CD14-positive monocyte (primary cell): ENCODE results near the gene OR8G1. TPM values are rescaled to one million over a fixed set of nuclear protein-coding genes. Genes with fewer than 3 reads are reported as not detected.

ENCODE experiments used
- DNase-seq, 3 donors: peaks; one replicate each; pipeline ENCODE4 v3.0.0-alpha.2; 2011 to 2022
- H2AFZ ChIP-seq: 2 replicates; pipeline ENCODE4 v1.6.0; 2012; ENCODE audit warnings: mild to moderate bottlenecking, low read depth, low read length, inconsistent platforms; ENCODE audit not compliant: insufficient read depth, poor library complexity, severe bottlenecking
- H3K27ac ChIP-seq, 2 donors: 1 replicate in 1 of 2; 2 replicates in 1 of 2; pipeline ENCODE4 v1.5.1; 2012 to 2013; ENCODE audit warnings: low read length in 2 of 2, control low read depth in 1 of 2, inconsistent platforms in 1 of 2, low read depth in 1 of 2, mild to moderate bottlenecking in 1 of 2
- H3K27me3 ChIP-seq, 2 donors: one replicate each; pipeline versions ENCODE4 v1.6.0 to v1.6.1; 2011 to 2013; ENCODE audit warnings: low read length in 2 of 2; ENCODE audit not compliant: control insufficient read depth in 2 of 2, insufficient read depth in 2 of 2
- H3K36me3 ChIP-seq, 2 donors: replicated peaks in 1 of 2; 1 replicate in 1 of 2; 2 replicates in 1 of 2; pipeline versions ENCODE4 v1.5.1 to v1.6.1; 2012 to 2013; ENCODE audit warnings: low read length in 2 of 2, control low read depth in 1 of 2, inconsistent platforms in 1 of 2, mild to moderate bottlenecking in 1 of 2; ENCODE audit not compliant: insufficient read depth in 2 of 2, control insufficient read depth in 1 of 2
- H3K4me1 ChIP-seq, 2 donors: 1 replicate in 1 of 2; 2 replicates in 1 of 2; pipeline versions ENCODE4 v1.5.1 to v1.6.1; 2012 to 2013; ENCODE audit warnings: low read length in 2 of 2, control low read depth in 1 of 2, inconsistent platforms in 1 of 2, mild to moderate bottlenecking in 1 of 2, moderate library complexity in 1 of 2; ENCODE audit not compliant: insufficient read depth in 2 of 2, control insufficient read depth in 1 of 2
- H3K4me2 ChIP-seq: replicated peaks from 2 replicates; pipeline ENCODE3; 2012; ENCODE audit warnings: low read length, moderate library complexity, mild to moderate bottlenecking; ENCODE audit not compliant: poor library complexity, severe bottlenecking; ENCODE audit errors: extremely low read depth
- H3K4me3 ChIP-seq, 3 experiments: fragments of 200-600 bp in 1 of 3; sonication (generic) in 1 of 3; replicated peaks in 1 of 3; 1 replicate in 2 of 3; 2 replicates in 1 of 3; pipeline ENCODE4 v1.5.1; 2011 to 2013; ENCODE audit warnings: low read length in 3 of 3, mild to moderate bottlenecking in 3 of 3, control low read depth in 2 of 3, low read depth in 2 of 3, inconsistent platforms in 1 of 3, moderate library complexity in 1 of 3
- H3K79me2 ChIP-seq: 2 replicates; pipeline ENCODE4 v1.6.0; 2012; ENCODE audit warnings: mild to moderate bottlenecking, control low read depth, inconsistent platforms, low read length, moderate library complexity; ENCODE audit not compliant: insufficient read depth
- H3K9ac ChIP-seq: 2 replicates; pipeline ENCODE4 v1.6.0; 2017; ENCODE audit warnings: low read length, mild to moderate bottlenecking; ENCODE audit not compliant: insufficient read depth, poor library complexity, severe bottlenecking
- H3K9me3 ChIP-seq, 2 donors: replicated peaks in 1 of 2; 1 replicate in 1 of 2; 2 replicates in 1 of 2; pipeline versions ENCODE4 v1.5.1 to v1.6.1; 2012 to 2013; ENCODE audit warnings: low read length in 2 of 2, control low read depth in 1 of 2; ENCODE audit not compliant: control insufficient read depth in 1 of 2, insufficient read depth in 1 of 2
- H4K20me1 ChIP-seq: 2 replicates; pipeline ENCODE4 v1.6.0; 2012; ENCODE audit warnings: mild to moderate bottlenecking, low read length, control low read depth, moderate library complexity; ENCODE audit not compliant: insufficient read depth
- H3K27ac Mint-ChIP-seq, 7 donors: one replicate each; pipeline ENCODE4 v1.8.0; 2020; ENCODE audit warnings: mild to moderate bottlenecking in 7 of 7, mixed read lengths in 7 of 7, moderate library complexity in 6 of 7, inconsistent platforms in 2 of 7
- H3K27me3 Mint-ChIP-seq, 3 donors: one replicate each; pipeline ENCODE4 v1.8.0; 2021 to 2022; ENCODE audit warnings: low read depth in 3 of 3, mild to moderate bottlenecking in 3 of 3, mixed read lengths in 3 of 3, moderate library complexity in 3 of 3, inconsistent platforms in 1 of 3
- H3K36me3 Mint-ChIP-seq, 2 donors: one replicate each; pipeline ENCODE4 v1.8.0; 2020; ENCODE audit warnings: mixed read lengths in 2 of 2, inconsistent platforms in 1 of 2, mild to moderate bottlenecking in 1 of 2
- H3K4me1 Mint-ChIP-seq: one replicate; pipeline ENCODE4 v1.8.0; 2020; ENCODE audit warnings: mild to moderate bottlenecking, mixed read lengths
- H3K4me3 Mint-ChIP-seq, 2 donors: one replicate each; pipeline ENCODE4 v1.8.0; 2020; ENCODE audit warnings: mild to moderate bottlenecking in 2 of 2, mixed read lengths in 2 of 2, moderate library complexity in 1 of 2
- H3K9me3 Mint-ChIP-seq, 7 donors: one replicate each; pipeline ENCODE4 v1.8.0; 2020 to 2022; ENCODE audit warnings: mixed read lengths in 7 of 7, mild to moderate bottlenecking in 6 of 7, moderate library complexity in 6 of 7, inconsistent platforms in 2 of 7
- WGBS: methylation state at CpG from one replicate; pipeline ENCODE4 v1.1.5; 2013; ENCODE audit warnings: missing lambda C conversion rate; ENCODE audit not compliant: insufficient coverage; 5-methylcytosine and 5-hydroxymethylcytosine counted together
- intact Hi-C, 2 donors: fragments of 100-400 bp; cut with micrococcal nuclease; formaldehyde crosslinking; loops; one replicate each; pipeline versions ENCODE4 v1.15.0 to v1.15.1; 2023
- polyA plus RNA-seq, 3 donors: library from polyadenylated mRNA; depleted of rRNA in 1 of 3; unstranded in 2 of 3; stranded (reverse) in 1 of 3; fragments of 300-500 nt in 2 of 3; fragments of >200 nt in 1 of 3; fragmentation: Illumina TruSeq in 2 of 3; gene quantifications; 1 replicate in 2 of 3; 2 replicates in 1 of 3; pipeline ENCODE4 v1.2.3, GENCODE V29; 2012 to 2021
- TF ChIP-seq, protein P1 (sequence below): fragments of 200-600 bp; IDR thresholded peaks from one replicate; pipeline ENCODE4 v1.8.0; 2022; ENCODE audit warnings: antibody characterized with exemption, mild to moderate bottlenecking

Gene OR8G1
- polyA plus RNA-seq, 3 donors, result not detected

DNA sequence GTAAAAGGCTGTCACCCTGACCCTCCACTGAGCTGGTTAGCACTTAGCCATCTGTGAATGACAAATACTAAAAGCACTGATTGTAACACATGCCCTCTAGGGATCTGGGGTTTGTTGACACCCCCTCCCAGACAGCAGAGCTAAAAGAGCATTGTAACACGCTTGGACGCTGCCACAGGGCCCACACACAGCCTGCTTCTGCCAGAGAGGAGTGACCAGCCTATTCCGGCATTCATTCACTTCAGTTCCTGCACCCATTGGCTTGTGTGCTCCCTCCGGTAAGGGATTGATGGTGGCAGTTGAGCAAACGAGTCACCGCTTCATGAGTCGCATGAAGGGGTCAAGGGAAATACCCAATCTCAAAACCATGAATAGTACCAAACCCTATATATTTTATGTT lies 42.0 kb upstream of the OR8G1 start:
- DNase-seq, result peak in 1 of 3 donors; percentile 51
- no peaks in the 10 kb centered on the region for H3K27me3 ChIP-seq
- H3K4me3 ChIP-seq, result no peak overlapping the region
- peaks cover 2 to 6% of the 10 kb centered on the region in 2 donors for H3K4me1 ChIP-seq
- no peaks in the 10 kb centered on the region for H3K79me2 ChIP-seq
- H3K27ac Mint-ChIP-seq, result no peak overlapping the region
- no peaks in the 10 kb centered on the region for H4K20me1 ChIP-seq
- TF ChIP-seq, protein P1, sequence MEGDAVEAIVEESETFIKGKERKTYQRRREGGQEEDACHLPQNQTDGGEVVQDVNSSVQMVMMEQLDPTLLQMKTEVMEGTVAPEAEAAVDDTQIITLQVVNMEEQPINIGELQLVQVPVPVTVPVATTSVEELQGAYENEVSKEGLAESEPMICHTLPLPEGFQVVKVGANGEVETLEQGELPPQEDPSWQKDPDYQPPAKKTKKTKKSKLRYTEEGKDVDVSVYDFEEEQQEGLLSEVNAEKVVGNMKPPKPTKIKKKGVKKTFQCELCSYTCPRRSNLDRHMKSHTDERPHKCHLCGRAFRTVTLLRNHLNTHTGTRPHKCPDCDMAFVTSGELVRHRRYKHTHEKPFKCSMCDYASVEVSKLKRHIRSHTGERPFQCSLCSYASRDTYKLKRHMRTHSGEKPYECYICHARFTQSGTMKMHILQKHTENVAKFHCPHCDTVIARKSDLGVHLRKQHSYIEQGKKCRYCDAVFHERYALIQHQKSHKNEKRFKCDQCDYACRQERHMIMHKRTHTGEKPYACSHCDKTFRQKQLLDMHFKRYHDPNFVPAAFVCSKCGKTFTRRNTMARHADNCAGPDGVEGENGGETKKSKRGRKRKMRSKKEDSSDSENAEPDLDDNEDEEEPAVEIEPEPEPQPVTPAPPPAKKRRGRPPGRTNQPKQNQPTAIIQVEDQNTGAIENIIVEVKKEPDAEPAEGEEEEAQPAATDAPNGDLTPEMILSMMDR, result no peak
- WGBS, result 100% methylated on average over 3 of the region's 7 CpGs
- no peak overlapping the region for H2AFZ ChIP-seq
- no peaks in the 10 kb centered on the region for H3K27me3 Mint-ChIP-seq
- H3K4me2 ChIP-seq, result no peak overlapping the region
- H3K4me3 Mint-ChIP-seq, result no peak overlapping the region
- no peaks in the 10 kb centered on the region for H3K36me3 Mint-ChIP-seq
- H3K36me3 ChIP-seq, result no peaks in the 10 kb centered on the region
- no peaks in the 10 kb centered on the region for H3K9me3 ChIP-seq
- H3K9me3 Mint-ChIP-seq, result peaks cover 0 to 3% (median 0%) of the 10 kb centered on the region in 7 donors
- no peak overlapping the region for H3K9ac ChIP-seq
- no peak overlapping the region for H3K27ac ChIP-seq
- intact Hi-C loops, result loop anchor here in 1 of 2 donors (5.0 kb wide), 1 partner anchor 127 kb away; no protein-coding TSS in a partner anchor
- peaks cover 5% of the 10 kb centered on the region for H3K4me1 Mint-ChIP-seq

GRCh38 chr11:124199702-124200101 lies 41.2 kb upstream of the OR8G1 start:
- no peak overlapping the region for H3K4me3 ChIP-seq
- DNase-seq, result no peak
- H3K4me2 ChIP-seq, result no peak overlapping the region
- intact Hi-C loops, result loop anchor here in 1 of 2 donors (5.0 kb wide), 1 partner anchor 127 kb away; no protein-coding TSS in a partner anchor
- no peaks in the 10 kb centered on the region for H3K27me3 ChIP-seq
- Mint-ChIP-seq H3K27ac (no peak overlapping the region), H3K4me1 (peaks cover 3% of the 10 kb centered on the region), H3K27me3 (no peaks in the 10 kb centered on the region), H3K36me3 (no peaks in the 10 kb centered on the region), H3K4me3 (no peak overlapping the region), H3K9me3 (peaks cover 0 to 3% (median 0%) of the 10 kb centered on the region in 7 donors)
- H3K9ac ChIP-seq, result no peak overlapping the region
- TF ChIP-seq, protein P1, result no peak
- 100% methylated on average over 1 of the region's 1 CpG for WGBS
- H3K9me3 ChIP-seq, result no peaks in the 10 kb centered on the region
- no peaks in the 10 kb centered on the region for H3K36me3 ChIP-seq
- no peaks in the 10 kb centered on the region for H3K79me2 ChIP-seq
- H2AFZ ChIP-seq, result no peak overlapping the region
- H3K4me1 ChIP-seq, result peaks cover 0 to 4% of the 10 kb centered on the region in 2 donors
- no peaks in the 10 kb centered on the region for H4K20me1 ChIP-seq
- H3K27ac ChIP-seq, result no peak overlapping the region
